LHCN-M2 (cell line): ENCODE measurements around the gene MSS51. TPM values are rescaled to one million over a fixed set of nuclear protein-coding genes. Genes with fewer than 3 reads are reported as not detected.
"Not testable (repeated sequence)": the region's sequence is repeated elsewhere in the genome, so short reads cannot be mapped to it uniquely, and the experiment has no call there.

Experiments
- DNase-seq: peaks from one replicate; pipeline ENCODE4 v3.0.0-alpha.2; 2012; ENCODE audit warnings: low read depth
- total RNA-seq: library from RNA; depleted of rRNA; stranded (reverse); fragments of >200 nt; gene quantifications from 2 replicates; pipeline ENCODE4 v1.2.3, GENCODE V29; 2014

The MSS51 gene
- total RNA-seq, 1 experiment from 2014 or later: 2.5 TPM

GRCh38 chr10:73414230-73414945 lies 19.0 kb downstream of the MSS51 start:
- no peak for DNase-seq

- peak; percentile 80 for DNase-seq
These were observed 19.7 kb downstream of the MSS51 start, which contains the start of gene ANXA7 for GRCh38 chr10:73413528-73414229. ANXA7 (minus strand) TSS chr10:73414058; CDS start chr10:73400856, 13,202 bp downstream.

GRCh38 chr10:73413108-73413527 lies 20.2 kb downstream of the MSS51 start:
- peak; percentile 51 for DNase-seq

GRCh38 chr10:73410897-73411296 lies 22.5 kb downstream of the MSS51 start:
- no peak for DNase-seq

- no peak for DNase-seq
These were observed 24.3 kb downstream of the MSS51 start for GRCh38 chr10:73408978-73409521.

- DNase-seq: peak; percentile 32
These were observed 25.3 kb downstream of the MSS51 start for GRCh38 chr10:73408061-73408460.

- no peak for DNase-seq
These were observed 25.9 kb downstream of the MSS51 start for GRCh38 chr10:73407495-73407894.

GRCh38 chr10:73406846-73407245 lies 26.5 kb downstream of the MSS51 start:
- DNase-seq: no peak

- no peak for DNase-seq
These were observed 27.8 kb downstream of the MSS51 start for GRCh38 chr10:73405556-73405955.

GRCh38 chr10:73404690-73405089 lies 28.7 kb downstream of the MSS51 start:
- DNase-seq: no peak

GRCh38 chr10:73401636-73402035 lies 31.7 kb downstream of the MSS51 start:
- DNase-seq: no peak

GRCh38 chr10:73399063-73399462 lies 34.3 kb downstream of the MSS51 start:
- no peak for DNase-seq

- DNase-seq: no peak
These were observed 35.3 kb downstream of the MSS51 start for GRCh38 chr10:73398024-73398423.

- not testable (repeated sequence) for DNase-seq
These were observed 39.0 kb downstream of the MSS51 start for GRCh38 chr10:73394325-73394724.

- no peak for DNase-seq
These were observed 45.1 kb downstream of the MSS51 start for GRCh38 chr10:73388228-73388627.

- DNase-seq: no peak
These were observed 46.8 kb downstream of the MSS51 start for GRCh38 chr10:73386583-73386982.

GRCh38 chr10:73379064-73379748 lies 54.2 kb downstream of the MSS51 start:
- DNase-seq: no peak

GRCh38 chr10:73376679-73377078 lies 56.7 kb downstream of the MSS51 start:
- no peak for DNase-seq
